Renal cortical epithelial cell (primary cell): ENCODE measurements around the gene SYTL3. TPM values are rescaled to one million over a fixed set of nuclear protein-coding genes. Genes with fewer than 3 reads are reported as not detected.
"Not testable (repeated sequence)": the region's sequence is repeated elsewhere in the genome, so short reads cannot be mapped to it uniquely, and the experiment has no call there.

Source experiments
- DNase-seq: peaks from one replicate; pipeline ENCODE4 v3.0.0-alpha.2; 2011; ENCODE audit warnings: low read depth
- total RNA-seq: library from RNA; depleted of rRNA; stranded (reverse); fragments of >200 nt; gene quantifications from 2 replicates; pipeline ENCODE4 v1.2.3, GENCODE V29; 2014

Gene SYTL3
- total RNA-seq, 1 donor from 2014 or later, result 10.3 TPM

DNA sequence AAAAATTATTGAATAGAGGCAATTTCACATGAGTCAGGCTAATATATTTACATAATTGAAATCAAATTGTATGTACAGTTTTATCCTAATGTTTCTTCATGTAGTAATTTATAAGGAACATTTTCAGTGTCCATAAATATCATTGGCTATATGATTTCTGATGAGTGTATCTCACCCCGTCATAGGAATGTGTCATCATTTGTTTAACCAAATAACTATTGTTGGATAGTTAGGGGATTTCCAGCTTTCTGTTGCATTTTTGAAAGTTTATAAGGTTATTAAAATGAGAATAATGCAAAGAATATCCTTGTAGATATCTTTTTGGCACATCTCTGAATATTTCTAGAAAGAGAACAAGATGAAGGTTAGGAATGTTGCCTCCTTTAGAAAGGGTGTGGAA, 39.0 kb downstream of the SYTL3 start:
- no peak for DNase-seq

- no peak for DNase-seq
Observed at GRCh38 chr6:158694913-158695312, 45.1 kb downstream of the SYTL3 start.

GRCh38 chr6:158697811-158698210, 48.0 kb downstream of the SYTL3 start:
- no peak for DNase-seq

DNA sequence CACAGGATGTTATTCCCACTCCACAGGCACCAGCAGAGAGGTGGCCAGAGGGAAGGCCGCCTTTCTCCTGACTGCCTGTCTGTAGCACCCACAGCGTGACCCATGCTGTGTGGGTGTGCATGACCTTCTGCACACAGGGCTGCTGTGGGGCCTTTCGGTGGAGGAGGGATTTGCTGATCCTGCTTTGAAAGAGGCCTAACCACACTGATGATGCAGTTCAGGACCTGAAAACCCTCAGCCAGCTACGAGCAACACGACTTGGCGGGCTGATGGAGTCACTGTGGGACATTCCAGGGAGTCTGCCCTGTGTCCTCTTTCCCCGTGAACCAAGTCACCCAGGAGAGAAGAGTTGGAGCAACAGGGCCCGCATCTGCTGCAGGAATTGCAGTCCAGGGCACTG, 49.1 kb downstream of the SYTL3 start:
- DNase-seq, result no peak

- not testable (repeated sequence) for DNase-seq
Observed at GRCh38 chr6:158701268-158701667, 51.4 kb downstream of the SYTL3 start.

- DNase-seq, result no peak
Observed at GRCh38 chr6:158703111-158703836, 53.4 kb downstream of the SYTL3 start.

GRCh38 chr6:158703837-158704822, 54.3 kb downstream of the SYTL3 start:
- DNase-seq, result peak; percentile 31

DNA sequence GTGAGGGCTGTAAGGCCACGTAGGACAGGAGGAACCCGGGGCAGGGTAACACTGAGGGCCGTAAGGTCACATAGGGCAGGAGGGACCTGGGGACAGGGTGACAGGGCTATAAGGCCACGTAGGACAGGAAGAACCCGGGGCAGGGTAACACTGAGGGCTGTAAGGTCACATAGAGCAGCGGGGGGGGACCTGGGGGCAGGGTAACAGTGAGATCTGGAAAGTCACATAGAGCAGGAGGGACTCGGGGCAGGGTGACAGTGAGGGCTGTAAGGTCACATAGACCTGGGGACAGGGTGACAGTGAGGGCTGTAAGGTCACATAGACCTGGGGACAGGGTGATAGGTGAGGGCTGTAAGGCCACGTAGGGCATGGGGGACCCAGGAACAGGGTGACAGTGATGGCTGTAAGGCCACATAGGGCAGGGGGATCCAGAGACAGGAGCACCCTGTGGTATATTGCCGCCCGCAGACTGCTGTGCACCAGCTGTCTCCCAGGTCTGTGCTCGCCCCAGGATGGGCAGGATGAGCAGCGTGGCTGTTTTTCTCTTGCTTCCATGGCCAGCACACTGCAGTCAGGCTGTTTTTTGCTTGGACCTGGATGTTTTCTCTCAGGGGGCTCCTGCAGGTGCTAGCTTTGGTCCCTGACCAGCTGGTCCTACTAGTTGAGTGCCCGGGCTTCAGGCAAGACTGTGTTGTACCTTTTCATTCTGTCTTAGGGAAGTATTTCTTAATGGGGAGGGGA, 55.7 kb downstream of the SYTL3 start:
- no peak for DNase-seq

DNA sequence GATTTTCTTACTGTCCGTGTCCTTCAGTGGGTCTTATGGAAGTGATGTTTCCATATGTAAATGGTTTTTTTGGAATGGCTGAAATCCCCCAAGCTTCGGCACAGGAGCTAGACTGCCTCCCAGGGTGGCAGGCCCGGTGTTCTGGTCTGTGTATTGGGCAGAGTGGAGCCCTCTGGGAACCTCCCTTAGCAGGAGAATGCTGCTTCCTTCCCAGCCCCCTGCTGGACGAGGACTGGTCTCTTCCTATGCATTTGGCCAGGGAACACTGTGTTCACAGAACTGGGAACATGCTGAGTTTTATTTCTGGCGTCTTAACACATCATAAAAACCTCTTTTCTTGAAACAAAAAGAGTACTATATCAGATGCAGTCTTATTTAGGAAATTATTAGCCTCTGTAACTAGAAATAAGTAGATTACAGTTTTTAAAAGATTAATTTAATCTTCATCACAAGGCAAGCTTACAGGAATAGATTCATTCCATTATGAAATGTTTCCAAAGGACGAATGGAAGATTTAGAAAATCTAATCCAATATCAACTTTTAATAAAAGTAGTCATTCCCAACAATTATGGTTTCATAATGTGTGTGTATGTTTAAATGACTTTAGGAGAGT, 56.6 kb downstream of the SYTL3 start:
- DNase-seq, result no peak

- peak; percentile 65 for DNase-seq
Observed at GRCh38 chr6:158707120-158707820, 57.4 kb downstream of the SYTL3 start.

- no peak for DNase-seq
Observed at GRCh38 chr6:158707821-158708195, 58.0 kb downstream of the SYTL3 start.

- DNase-seq, result no peak
Observed at GRCh38 chr6:158708239-158708638, 58.4 kb downstream of the SYTL3 start.

GRCh38 chr6:158709809-158710208, 60.0 kb downstream of the SYTL3 start:
- DNase-seq, result no peak

DNA sequence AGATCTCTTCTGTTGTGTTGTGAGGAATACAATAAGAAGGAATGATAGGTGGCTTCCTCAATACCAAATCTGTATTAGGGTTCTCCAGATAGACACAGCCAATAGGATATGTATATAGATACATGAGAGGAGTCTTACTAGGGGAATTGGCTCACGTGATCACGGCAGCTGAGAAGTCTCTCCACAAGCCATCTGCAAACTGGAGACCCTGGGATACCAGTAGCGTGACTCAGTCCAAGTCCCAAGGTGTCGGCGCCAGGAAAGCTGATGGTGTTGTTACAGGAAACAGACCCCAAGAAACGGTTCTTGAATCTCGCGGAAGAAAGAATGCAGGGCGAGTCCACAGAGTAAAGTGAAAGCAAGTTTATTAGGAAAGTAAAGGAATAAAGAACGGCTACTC, 61.4 kb downstream of the SYTL3 start:
- DNase-seq, result no peak

DNA sequence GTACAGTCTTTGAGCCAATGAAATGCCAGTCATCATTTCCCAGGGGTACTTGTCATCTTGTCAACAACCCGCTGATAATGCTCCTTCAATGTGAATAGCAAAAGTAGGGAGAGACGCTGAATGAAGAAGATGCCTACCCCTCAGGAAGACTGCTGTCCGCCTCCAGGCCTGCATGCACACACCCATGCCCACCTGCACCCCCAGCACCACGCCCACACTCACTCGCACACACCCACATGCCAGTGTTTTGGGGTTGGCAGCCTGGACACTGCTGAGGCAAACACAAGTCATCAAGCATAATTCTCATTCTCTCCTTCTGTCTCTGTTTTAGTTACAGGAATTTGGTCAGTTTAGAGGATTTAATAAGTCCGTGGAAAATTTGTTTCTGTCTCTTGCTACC, 63.6 kb downstream of the SYTL3 start:
- DNase-seq, result no peak

GRCh38 chr6:158714706-158715105, 64.9 kb downstream of the SYTL3 start:
- no peak for DNase-seq

DNA sequence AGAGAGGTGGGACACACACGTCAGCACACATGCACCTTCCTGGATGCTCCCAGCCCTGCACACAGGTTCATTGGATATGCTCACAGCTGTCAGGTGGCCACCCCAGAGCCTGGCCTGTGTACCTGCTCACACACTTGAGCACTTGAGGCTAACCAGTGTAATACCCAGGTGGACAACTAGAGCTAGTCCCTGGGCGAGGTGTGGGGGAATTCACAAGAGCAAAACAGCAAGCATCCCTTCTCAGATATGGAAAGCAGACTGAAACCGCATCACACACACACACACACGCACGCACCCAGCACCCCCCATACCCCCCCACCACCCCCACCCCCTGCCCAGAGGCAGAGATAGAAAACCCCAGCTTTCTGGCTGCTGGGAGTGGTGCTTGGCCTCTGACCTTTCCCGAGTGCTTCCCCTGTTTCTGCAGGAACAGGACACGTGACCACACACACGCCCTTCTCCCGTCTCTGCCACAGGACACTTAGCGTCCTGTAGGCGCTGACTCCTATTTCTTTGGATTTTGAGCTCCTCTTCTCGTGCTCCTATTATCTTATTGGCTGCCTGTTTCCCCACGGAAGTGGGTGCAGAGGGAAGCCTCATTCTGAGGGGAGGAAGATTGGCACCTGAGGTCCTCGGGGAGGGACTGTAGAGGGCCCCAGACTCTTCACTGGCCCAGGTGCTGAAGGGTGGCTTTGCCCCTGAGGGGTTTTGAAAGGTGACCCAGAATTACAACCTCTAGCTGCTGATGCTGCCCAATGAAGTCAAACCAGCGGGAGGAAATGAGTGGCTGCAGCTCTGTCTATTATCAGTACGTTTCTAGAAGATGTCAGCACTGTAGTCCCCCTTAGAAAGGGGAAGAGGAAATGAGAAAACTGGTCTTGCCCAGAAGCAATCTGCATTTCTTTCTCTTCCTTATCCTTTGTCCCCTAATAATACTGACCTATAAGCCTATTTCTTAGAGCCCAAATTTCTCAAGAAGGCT, 65.8 kb downstream of the SYTL3 start:
- no peak for DNase-seq

DNA sequence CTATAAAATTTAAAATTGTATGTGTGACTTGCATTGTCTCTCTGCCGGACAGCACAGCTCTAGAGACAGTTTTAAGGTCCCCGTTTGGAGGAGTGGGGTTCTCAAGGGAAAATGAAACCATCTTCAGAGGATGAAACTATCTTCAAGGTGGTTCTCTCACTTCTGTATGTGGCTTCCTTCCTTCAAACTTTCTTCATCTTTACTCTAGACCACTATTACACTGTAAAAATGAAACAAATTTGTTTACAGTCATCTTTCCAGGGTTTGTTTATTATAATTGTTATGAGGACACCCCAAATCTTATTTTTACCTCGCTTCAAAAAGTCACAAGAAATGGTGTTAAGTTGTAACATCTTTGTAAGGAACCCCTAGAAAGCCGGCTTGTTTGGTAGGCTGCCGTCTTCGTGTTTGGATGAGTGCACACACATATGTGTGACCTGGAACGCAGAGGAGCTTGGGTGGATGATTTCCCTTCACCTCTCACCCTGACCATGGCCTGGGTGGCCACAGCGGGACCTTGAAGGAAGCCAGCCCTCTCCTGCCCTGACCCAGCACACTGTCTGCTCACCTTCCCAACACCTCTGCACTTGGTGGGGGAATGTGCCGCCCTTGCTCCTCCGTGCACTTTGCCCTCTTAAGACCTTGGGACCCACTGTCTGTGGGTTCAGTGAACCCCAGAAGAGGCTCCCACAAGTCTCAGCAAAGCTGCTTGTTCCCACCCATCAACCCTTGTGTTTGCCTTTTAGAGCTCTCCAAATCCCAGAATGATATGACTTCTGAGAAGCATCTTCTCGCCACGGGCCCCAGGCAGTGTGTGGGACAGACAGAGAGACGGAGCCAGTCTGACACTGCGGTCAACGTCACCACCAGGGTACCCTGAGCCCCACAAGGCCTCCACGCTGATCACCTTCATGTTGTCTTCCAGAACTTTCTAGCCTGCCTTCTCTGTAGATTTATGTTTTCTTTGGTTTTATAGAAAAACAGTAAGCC, 67.8 kb downstream of the SYTL3 start:
- no peak for DNase-seq
